CD4-positive, alpha-beta T cell treated with Interleukin-1 beta for 1 hour (primary cell): ENCODE results near the gene STARD13.

Source experiments
- DNase-seq, 2 donors: peaks; one replicate each; pipeline ENCODE4 v3.0.0-alpha.2; 2020 to 2022

Gene STARD13

DNA sequence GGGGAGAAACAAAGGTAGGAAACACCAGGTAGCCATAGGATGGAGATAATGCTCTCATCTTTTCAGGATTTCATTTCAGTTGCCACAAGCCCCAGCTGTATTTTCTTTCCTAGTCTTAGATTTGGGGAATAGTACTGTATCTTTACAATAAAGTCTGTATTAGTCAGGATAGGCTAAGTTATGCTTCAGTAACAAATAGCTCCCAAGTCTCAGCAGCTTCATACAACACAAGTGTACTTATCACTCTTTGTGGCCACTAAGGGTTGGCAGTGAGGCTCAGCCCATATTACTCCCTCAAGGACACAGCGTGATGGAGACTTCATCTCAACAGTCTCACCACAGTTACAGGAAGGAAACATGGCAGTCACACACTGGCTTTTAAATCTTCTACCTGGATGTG lies 61.4 kb downstream of the STARD13 start:
- DNase-seq = no peak

DNA sequence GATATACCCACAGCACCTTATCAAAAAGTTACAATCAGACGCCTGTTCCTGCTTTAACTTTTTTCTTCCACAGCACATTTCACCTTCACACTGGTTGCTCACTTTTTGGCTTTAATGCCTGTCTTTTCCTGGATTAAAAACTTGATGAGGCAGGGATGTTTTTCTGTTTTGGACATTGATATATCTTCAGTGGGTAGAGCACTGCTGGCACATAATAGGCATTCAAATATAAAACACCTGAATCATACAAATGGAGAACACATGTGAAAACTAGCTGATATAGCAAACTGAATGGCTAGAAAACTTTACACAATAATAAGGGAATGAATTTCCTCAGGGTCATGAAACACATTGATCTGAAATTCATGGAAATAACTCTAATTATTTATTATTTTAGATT lies 65.6 kb downstream of the STARD13 start:
- DNase-seq = no peak

DNA sequence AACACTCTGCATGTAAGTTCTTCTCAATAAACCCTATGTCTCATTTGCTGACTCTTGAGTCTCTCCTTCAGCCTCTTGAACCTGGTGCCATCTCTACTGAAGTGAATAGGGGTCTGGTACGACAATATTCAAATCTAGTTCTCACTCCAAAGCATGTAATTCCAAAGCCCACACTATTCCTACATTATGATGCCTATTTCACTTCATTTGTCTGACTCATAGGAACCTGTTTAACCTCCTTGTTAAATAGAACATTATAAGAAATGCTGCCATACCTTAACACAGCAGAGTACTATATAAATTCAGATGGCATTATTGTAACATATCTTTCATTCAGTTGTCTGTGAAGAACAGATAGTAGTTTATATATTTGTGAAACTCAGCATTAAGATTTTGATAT lies 67.1 kb downstream of the STARD13 start:
- no peak for DNase-seq

DNA sequence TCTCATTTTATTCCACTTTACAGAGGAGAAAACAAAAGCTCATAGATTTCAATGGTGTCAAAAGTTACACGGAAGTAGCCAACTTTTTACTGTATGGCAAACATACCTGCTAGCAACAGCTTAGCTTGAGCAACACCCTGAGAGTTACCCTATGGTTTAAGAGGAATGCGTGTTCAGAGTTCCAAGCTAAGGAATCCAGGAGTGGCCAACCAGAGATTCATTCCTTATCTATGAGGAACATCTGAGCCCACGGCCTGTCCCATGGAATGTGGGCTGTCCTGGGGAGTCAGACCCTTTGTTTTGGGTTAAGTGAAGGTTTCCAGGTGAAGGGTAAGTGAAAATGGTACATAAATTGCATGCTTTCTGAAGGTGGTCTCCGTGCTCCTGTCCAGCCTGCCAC lies 67.5 kb downstream of the STARD13 start:
- no peak for DNase-seq

DNA sequence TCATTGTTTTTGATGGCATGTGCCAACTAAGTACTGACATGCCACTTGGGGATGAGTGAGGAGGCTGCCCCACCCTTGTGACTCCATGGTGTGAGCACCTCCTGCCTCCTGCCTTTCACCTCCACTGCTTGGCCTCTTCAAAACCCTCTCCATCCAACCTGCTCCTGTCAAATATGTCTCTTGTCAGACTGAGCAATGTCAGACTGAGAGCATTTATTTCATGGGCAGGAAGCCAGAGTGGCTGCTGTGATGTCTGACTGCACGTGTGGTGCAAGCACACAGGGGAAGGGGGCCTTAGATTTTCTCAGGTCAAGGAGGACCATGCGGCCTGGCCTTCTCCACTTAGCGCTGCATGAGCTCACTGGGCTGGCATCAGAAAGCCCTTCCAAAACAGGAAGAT lies 68.3 kb downstream of the STARD13 start:
- DNase-seq = no peak

DNA sequence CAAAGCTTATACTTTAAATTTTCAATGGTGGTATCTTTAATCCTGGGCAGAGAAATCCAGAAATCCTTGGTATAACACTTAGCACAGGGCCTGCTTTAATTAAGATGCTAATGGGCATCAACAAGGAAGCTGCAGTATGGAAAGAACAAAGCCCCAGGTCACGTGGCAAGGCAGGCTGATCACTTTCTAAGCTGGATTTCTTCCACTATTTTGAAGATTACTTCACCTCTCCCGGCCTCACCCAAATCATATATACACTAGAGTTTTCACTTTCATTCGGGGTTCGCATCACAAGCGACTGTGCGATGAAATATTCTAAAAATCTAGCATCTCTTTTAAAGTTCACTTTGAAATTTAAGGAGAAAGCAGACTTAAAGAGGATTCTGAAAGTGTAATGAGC lies 71.8 kb downstream of the STARD13 start:
- no peak for DNase-seq

DNA sequence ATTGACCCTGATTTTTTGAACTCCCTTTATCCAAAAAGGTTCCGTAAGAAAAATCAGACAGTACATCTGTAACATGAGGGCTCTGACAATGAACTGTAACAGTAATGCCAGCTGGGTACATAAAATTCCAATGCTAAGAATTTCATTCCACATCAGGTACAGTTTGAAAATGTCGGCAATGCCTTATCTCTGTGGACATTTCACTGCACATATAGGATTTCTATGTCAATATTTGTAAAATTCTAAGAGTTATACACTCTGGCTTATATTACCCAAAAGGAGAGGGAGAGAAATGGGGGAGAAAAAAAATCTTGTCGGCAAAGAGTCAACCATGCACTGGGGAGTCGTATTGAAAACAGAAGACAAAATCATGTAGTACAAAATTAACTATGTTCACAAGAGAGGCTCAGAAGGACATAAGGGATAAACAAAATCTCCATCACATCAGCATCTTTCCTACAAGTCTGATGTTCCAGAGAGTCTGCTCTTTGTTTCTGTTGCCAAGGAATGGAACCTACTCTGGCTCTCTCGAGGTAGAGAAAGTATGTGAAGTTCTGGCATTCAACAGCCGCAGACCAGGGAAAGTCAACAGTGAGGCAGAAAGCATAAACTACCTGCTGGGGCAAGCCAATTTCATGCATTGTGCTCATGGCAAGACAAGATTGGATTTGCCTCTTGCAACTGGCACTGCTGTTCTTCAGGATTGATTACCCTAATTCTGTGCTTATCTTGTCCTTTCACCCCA lies 72.4 kb downstream of the STARD13 start:
- no peak for DNase-seq

DNA sequence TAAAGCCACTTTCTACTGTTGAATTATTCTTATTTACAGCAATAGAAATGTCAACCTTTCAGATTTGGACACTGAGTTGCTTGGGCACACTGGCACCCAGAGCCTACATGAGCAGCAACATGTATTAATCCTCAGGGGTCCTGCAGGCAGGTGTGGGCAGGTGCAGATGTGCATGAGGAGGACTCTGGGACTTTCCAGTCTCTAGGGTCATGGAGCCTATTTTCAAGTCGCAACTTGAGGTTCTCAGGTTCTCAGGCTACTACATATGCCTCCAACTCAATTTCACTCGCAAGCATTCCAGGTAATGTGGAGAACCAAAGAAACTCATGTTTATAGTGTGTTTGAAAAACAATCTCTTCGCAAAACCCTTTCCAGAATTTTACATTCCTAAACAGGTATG lies 73.2 kb downstream of the STARD13 start:
- DNase-seq = no peak

DNA sequence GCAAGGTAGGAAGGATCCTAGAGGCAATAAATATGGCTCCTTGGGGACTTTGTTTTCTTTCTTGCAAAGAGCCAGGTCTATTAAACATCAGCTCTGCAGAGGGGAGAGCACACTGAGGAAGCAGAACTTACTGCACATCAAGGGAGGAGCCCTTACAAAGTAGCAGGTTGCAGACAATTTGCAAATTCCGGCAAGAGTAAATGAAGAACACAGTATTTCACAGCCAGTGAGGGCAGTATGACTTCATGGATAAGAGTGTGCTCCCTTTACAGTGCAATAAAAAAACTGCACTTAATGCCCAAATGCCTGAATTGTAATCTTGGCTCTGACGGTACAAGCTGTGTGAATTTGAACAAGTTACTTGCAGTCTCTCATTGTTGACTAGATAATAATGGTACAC lies 75.5 kb downstream of the STARD13 start:
- no peak for DNase-seq

DNA sequence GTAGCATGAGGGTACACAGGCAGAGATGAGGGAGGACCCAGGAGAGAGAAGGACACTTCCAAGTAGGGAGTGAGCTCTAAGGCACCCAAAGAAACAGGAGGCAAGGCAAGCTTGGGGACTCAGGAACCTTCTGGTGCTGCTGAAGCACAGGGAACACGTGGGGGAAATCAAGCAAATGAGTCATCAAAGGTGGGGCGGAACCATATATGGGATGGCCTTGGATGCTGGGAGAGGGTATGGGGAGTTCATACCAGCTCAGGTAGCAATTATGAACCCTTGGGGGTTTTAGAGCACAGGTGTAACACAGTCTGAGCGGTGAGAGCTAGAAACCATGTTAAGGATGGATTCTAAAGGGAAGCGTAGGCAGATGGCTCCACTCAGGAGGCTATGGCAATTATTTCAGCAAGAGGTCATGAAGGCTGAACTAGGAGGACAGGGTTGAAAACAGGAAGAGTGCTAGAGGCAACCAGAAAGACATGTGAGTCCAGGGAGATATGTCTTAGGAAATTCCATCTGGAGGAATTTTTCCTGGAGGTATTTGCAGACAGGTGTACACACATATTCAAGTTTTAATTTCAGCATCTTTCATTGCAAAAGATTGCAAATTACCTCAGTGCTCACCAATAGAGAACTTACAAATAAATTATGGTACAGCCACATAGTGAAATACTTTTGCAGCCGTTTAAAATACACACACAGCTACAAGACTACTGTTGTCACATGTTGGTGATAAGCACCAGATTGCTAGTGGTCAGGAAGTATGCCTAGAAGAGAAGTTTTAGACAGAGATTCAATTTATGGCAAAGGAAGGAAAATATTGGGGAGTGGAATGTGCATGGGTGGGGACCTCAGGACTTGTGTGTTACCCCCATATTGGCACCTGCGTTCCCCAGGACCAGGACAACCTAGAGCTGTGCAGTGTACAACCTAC lies 77.0 kb downstream of the STARD13 start:
- no peak for DNase-seq

DNA sequence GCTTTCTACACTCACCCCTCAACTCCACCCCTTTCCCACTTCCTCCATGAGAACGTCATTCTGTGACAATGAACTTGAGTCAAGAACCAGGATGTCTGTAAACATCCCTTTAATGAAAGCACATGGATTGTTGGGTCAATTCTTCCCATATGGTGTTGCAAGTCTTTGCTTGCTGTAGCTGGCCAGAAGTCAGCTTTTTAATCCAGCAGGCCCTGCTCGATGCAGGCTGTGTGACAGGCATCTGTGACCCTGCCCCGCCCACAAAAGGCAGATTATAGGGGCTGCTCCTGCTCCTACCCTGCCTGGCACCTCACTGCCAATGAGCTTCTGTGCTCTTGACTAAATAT lies 78.0 kb downstream of the STARD13 start:
- DNase-seq = no peak

DNA sequence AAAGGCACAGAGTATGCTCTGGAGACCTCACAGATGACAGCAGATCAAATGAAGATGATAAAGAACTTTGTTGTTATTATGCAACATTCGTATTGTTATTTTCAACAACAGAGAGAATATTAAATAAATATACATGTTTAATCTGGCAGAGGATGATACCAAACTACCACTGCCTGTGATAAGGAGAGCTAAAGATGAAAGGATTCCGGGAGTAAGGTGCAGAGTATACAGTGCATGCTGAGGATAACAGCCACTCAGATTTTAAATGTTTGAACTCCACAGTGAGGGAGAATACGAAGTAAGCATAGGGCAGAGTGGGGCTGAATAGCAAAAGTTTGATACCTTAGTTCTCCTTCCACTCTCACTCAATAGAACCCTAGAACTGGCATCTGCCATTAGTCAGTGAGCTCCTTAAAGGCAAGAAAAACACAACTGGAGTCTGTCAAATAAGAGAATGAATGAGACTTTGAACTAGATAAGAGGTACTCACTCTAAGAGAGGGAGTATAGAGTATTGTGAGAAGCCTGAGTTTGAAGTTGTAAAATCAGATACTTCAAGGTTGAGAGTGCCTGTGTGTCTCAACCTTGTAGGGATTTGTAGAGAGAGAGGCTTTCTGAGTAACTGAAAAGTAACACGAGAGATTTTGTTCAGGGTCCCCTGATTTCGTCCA lies 78.5 kb downstream of the STARD13 start:
- no peak for DNase-seq

DNA sequence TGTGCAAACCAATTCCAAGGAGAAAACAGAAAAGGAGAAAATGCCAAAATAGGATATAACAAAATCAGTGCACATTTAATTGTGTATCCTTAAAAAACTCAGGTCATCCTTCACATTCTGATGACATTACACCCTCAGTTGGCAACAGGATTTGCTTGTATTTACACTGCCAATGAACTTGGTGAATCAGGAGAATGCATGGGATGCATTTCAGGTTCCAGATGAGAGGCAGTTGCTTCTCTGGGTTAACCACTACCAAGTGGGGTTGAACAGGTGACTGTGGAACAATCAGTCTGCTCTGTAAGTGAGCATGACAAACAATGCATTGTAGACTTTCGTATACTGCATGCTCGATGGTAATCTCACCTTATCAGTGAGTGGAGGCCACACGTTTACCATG lies 79.1 kb downstream of the STARD13 start:
- no peak for DNase-seq

DNA sequence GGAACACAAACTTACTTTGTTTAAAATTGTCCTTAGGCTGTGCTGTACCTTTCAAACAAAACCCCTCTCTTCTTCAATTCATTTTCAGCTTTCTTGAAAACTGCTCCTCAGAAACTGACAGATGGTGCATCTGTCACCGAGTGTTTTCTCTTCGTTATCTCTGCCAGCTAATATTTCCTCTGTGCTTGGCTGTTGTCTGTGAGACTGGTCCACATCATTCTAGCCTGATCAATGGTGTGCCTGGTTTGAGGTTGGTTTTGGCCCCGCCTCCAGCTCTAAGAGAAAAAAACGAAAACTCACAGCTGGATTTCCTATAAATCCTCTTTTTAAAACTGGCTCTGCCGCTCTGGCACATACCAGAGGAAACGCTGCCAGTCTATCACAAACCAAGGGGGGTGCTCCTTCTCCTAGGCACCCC lies 79.7 kb downstream of the STARD13 start:
- no peak for DNase-seq

DNA sequence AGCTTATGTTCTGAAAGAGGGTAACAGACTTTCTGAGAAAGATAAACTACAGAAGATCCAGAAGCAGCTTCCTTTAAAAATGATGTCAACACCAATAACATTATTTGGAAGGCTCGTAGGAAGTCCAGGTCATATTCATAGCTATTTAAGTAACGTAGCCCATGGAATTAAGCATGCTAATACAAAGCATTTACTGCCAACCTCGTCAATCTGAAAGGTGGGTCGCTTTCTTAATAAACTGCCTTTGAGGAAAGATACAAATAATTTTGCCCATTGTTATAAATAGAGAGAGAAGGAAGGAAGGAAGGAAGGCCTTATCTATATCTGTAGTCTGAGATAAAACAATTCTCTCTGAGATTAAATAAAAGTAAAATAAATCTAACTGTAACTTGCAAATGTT lies 80.3 kb downstream of the STARD13 start:
- no peak for DNase-seq

DNA sequence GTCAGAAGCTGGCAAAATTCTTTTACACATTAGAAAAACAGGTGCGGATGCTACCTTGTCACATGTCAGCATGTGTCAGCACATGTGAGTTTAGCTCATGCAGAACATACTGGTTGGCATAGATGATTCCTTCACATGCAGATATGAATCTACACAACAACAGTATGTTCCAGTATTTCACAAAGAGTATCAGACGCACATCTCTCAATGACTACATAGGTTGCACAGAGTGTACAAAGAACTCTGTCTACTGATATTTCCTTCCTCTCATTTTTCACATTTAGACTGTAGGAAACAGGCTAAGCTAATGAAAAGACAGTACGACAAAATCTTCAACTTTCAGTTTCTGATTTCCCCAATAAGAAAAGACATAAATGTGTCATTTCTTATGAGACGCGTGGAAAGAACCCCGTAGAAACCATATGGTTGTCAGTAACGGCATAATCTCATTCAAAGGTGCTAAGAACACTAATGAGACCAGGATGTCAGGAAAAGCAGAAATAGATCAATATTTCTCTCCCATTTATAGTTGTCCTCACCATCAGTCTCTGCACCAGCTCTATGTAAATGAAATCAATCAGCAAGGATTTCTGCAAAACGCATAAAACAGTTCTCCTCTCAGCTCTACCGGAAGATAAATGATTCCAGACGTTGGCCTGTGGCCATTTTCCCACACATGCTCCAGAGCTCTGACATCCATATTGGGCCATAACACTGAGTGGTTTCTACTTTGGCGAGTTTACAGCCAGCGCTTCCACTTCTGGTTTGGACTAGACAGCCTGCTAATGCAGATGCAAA lies 81.2 kb downstream of the STARD13 start:
- DNase-seq = no peak

DNA sequence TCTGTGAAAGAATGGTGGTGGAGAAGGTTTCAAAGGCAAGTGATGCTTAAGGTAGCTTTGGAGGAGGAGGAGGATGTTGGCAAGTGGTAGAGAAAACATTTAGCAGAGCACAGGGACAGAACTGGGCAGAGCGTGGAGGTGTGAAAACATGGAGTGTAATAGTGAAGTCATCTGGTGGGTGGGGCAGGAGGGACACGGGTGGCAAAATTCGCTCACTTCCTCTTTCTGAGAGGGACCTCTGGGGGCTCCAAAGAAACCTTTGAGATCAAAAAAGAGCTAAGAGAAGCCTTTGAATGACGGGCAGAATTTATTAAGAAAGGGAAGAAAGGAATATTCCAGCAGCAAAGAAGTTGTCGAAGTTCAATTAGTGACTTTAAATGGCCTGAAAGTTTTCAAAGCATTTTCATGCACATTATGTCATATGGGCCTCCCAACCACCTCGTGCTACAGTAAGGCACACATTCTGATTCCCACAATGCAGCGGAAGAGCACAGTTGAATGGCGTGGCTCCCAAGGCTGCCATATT lies 82.8 kb downstream of the STARD13 start:
- no peak for DNase-seq

DNA sequence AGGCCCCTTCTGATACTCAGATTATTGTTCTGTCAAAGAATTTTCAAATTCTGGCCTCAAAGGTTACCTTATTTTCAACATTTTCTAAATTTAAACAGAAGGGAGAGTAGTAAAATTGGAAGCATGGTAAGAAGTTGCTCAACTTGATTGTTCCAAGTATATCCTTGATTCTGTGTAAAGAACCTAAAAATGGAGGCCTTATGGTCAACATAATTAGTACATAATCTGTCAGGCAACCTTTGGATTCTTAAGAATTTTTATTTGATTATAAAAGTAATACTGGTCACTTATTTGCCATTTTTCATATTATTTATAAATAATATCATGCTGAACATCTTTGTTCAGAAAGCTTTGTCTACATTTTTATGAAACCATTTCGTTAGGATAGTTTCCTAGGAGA lies 83.9 kb downstream of the STARD13 start:
- no peak for DNase-seq

DNA sequence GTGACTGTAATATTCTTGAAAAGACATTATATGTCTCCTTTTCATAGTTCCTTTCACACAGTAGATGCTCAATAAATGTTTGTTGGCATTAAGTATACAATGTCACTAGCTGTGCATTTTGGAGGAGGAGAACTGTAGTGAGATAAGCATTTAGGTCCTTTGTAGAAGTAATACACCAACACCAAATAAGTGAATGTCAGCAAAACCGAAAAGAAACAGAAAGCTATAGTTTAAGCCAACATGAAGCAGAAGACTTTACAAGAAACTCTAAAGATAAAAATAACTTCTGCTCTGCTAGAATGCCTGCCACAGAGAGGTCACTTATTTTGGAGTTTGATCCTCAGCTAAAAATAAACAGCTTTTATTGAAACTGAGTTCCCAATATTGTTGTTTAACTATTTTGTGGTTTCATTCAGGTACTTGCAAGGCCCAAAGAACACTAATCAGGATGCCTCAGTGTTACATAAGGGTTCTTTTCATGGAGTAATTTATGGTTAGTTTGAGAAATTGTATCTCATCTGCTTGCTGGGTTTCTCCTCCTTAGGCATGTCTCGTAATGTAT lies 86.2 kb downstream of the STARD13 start:
- DNase-seq = no peak

DNA sequence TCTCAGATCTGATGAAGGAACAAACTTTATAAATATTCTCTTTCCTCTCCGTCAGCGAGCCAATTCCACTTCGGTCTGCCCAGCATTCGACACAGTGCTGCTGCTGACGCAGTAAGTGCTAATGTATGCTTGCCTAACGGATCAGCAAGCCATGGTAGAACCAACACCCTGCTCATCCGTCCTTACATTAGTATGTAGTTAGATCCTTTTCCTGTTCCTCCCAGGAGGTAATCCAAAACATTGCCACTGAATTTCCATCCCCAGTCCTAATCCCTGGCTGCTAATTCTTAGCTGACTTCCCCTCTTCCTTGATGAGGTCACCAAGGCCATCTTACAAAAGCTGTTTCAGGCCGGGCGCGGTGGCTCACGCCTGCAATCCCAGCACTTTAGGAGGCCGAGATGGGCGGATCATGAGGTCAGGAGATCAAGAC lies 88.0 kb downstream of the STARD13 start:
- DNase-seq = no peak

DNA sequence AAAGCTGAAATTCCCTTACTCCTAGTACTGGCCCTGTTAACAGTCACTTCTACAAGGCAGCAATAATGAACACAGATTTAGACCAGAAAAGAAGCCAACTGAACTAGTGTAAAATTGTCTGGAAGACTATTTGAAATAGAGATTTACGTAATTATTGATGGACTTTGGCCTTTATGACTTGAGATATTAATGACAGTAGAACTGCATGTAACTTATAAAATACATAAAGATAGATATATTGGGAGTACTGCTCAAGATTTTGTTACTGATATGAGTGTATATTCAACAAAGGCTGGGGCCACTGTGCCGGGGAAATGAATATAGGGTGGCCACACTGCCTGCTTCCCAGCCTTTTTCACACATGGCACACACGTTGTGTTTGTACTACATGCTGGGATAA lies 88.8 kb downstream of the STARD13 start:
- DNase-seq = no peak
